Measurements from ENCODE around the gene ZBTB20. TPM values are rescaled to one million over a fixed set of nuclear protein-coding genes. Genes with fewer than 3 reads are reported as not detected.

The ZBTB20 gene
- polyA plus RNA-seq, 1 of the 3 experiments (the other 2 are of a cell fraction), result 0.43 TPM

GRCh38 chr3:114427285-114428043 lies 719.6 kb downstream of the ZBTB20 start:
- H3F3A ChIP-seq (replicated peaks; ENCODE audit: insufficient read depth), result no peaks in the 10 kb centered on the region
- no peaks in the 10 kb centered on the region; the same call in 1 of the 2 replicates for H3K79me2 ChIP-seq (ENCODE audit: insufficient read depth)
- ChIA-PET POLR2A (no interaction called here), CTCF (interaction anchor here (1.6 kb wide), 1 partner anchor 9 kb away, joined by 6 read pairs; no protein-coding TSS in a partner anchor)
- H3K4me3 ChIP-seq (ENCODE audit: low read depth in 2 of 2, low read length in 1 of 2), result no peak overlapping the region
- 95% methylated on average over 8 of the region's 8 CpGs for WGBS (ENCODE audit: low lambda C conversion rate)
- peaks cover 0 to 5% of the 10 kb centered on the region in 2 experiments; a peak in 2 of 4 replicates for H3K4me1 ChIP-seq (ENCODE audit: control insufficient read depth in 1 of 2, insufficient read depth in 2 of 2, low read depth in 1 of 2, low read length in 1 of 2)
- H2AFZ ChIP-seq (ENCODE audit: low read depth), result no peak overlapping the region
- no peaks in the 10 kb centered on the region for H4K20me1 ChIP-seq (ENCODE audit: insufficient read depth)
- no peaks in the 10 kb centered on the region for H3K9me2 ChIP-seq
- no peak overlapping the region for H3K27ac ChIP-seq (ENCODE audit: low read depth in 2 of 2, low read length in 1 of 2)
- TF ChIP-seq MAX (IDR thresholded peaks at IDR 0.05; ENCODE audit: low read depth), result no peak
- no peak for TF ChIP-seq REST (IDR thresholded peaks at IDR 0.05; ENCODE audit: low read depth, low read length)
- no peak for TF ChIP-seq EP300 (IDR thresholded peaks at IDR 0.05; ENCODE audit: borderline replicate concordance in 1 of 2, low read depth in 1 of 2, low read length in 1 of 2)
- H3K36me3 ChIP-seq (replicated peaks in 1 of 2; ENCODE audit: control insufficient read depth in 1 of 2, insufficient read depth in 2 of 2, low read length in 1 of 2), result no peaks in the 10 kb centered on the region
- H3K9ac ChIP-seq, result no peak overlapping the region
- H3K27me3 ChIP-seq (ENCODE audit: insufficient read depth), result no peaks in the 10 kb centered on the region
- H3K4me2 ChIP-seq, result no peak overlapping the region
- DNase-seq, result no peak
- H3K9me3 ChIP-seq, result no peaks in the 10 kb centered on the region

- H3K4me1 ChIP-seq (ENCODE audit: control insufficient read depth in 1 of 2, insufficient read depth in 2 of 2, low read depth in 1 of 2, low read length in 1 of 2), result no peaks in the 10 kb centered on the region
- H4K20me1 ChIP-seq (ENCODE audit: insufficient read depth), result no peaks in the 10 kb centered on the region; the same call in 1 of the 2 replicates
- H3K9me3 ChIP-seq, result no peaks in the 10 kb centered on the region
- POLR2A ChIA-PET, result no interaction called here
- no peak overlapping the region for H3K4me2 ChIP-seq
- no peak overlapping the region for H3K9ac ChIP-seq
- H3K27me3 ChIP-seq (ENCODE audit: insufficient read depth), result no peaks in the 10 kb centered on the region
- H3F3A ChIP-seq (replicated peaks; ENCODE audit: insufficient read depth), result no peaks in the 10 kb centered on the region
- CTCF ChIA-PET, result interaction anchor here (1.1 to 13.8 kb wide), 2 partner anchors 18 to 42 kb away, joined by 4 to 248 read pairs; no protein-coding TSS in a partner anchor
- H3K36me3 ChIP-seq (replicated peaks in 1 of 2; ENCODE audit: control insufficient read depth in 1 of 2, insufficient read depth in 2 of 2, low read length in 1 of 2), result no peaks in the 10 kb centered on the region
- H3K27ac ChIP-seq (ENCODE audit: low read depth in 2 of 2, low read length in 1 of 2), result no peak overlapping the region
- 84% methylated on average over 8 of the region's 8 CpGs for WGBS (ENCODE audit: low lambda C conversion rate)
- H3K79me2 ChIP-seq (ENCODE audit: insufficient read depth), result no peaks in the 10 kb centered on the region; the same call in 1 of the 2 replicates
- no peak overlapping the region for H3K4me3 ChIP-seq (ENCODE audit: low read depth in 2 of 2, low read length in 1 of 2)
- no peak overlapping the region for H2AFZ ChIP-seq (ENCODE audit: low read depth)
- DNase-seq, result no peak
- TF ChIP-seq CHD2 (IDR thresholded peaks at IDR 0.05; ENCODE audit: low read length, partially characterized antibody) (no peak), EZH2phosphoT487 (IDR thresholded peaks at IDR 0.05; ENCODE audit: borderline replicate concordance, low read depth) (no peak), SMC3 (IDR thresholded peaks at IDR 0.05; ENCODE audit: low read depth, low read length) (no peak)
- H3K9me2 ChIP-seq, result no peaks in the 10 kb centered on the region
These were observed 722.8 kb downstream of the ZBTB20 start for GRCh38 chr3:114424337-114424736.

All from SK-N-SH (cell line).